Ishikawa (cell line): Measurements from ENCODE around the gene IKZF3.

Experiments
- CEBPB ChIP-seq: IDR thresholded peaks from 2 replicates; pipeline ENCODE4 v1.6.1; 2012
- CREB1 ChIP-seq: IDR thresholded peaks from 2 replicates; pipeline ENCODE4 v1.6.1; 2012; ENCODE audit warnings: low read depth
- EGR1 ChIP-seq: IDR thresholded peaks from 2 replicates; pipeline ENCODE4 v1.6.1; 2012
- EP300 ChIP-seq: IDR thresholded peaks from 2 replicates; pipeline ENCODE4 v1.6.1; 2012; ENCODE audit warnings: borderline replicate concordance
- FOXM1 ChIP-seq: IDR thresholded peaks from 2 replicates; pipeline ENCODE4 v1.6.1; 2012; ENCODE audit warnings: low read depth, borderline replicate concordance
- NFIC ChIP-seq: IDR thresholded peaks from 2 replicates; pipeline ENCODE4 v1.6.1; 2012
- RAD21 ChIP-seq: IDR thresholded peaks from 2 replicates; pipeline ENCODE4 v1.6.1; 2012; ENCODE audit warnings: low read depth
- TAF1 ChIP-seq: IDR thresholded peaks from 2 replicates; pipeline ENCODE4 v1.6.1; 2012; ENCODE audit warnings: low read depth, mild to moderate bottlenecking
- TCF12 ChIP-seq: IDR thresholded peaks from 2 replicates; pipeline ENCODE4 v1.6.1; 2012; ENCODE audit warnings: low read depth
- TEAD4 ChIP-seq: IDR thresholded peaks from 2 replicates; pipeline ENCODE4 v1.6.1; 2012
- USF1 ChIP-seq: IDR thresholded peaks from 2 replicates; pipeline ENCODE4 v1.6.1; 2012
- YY1 ChIP-seq: IDR thresholded peaks from 2 replicates; pipeline ENCODE4 v1.6.1; 2012; ENCODE audit warnings: low read depth
- ZBTB7A ChIP-seq: IDR thresholded peaks from 2 replicates; pipeline ENCODE4 v1.6.1; 2012; ENCODE audit warnings: low read depth
- TF ChIP-seq, protein P1 (sequence below): IDR thresholded peaks from 2 replicates; pipeline ENCODE4 v1.6.1; 2012
- TF ChIP-seq, protein P2 (sequence below): IDR thresholded peaks from 2 replicates; pipeline ENCODE4 v1.6.1; 2012; ENCODE audit warnings: low read depth, mild to moderate bottlenecking

Gene IKZF3

GRCh38 chr17:39804839-39805238, 59.3 kb downstream of the IKZF3 start:
- TF ChIP-seq NFIC (no peak), CREB1 (no peak), EP300 (no peak), CEBPB (no peak), TAF1 (no peak)
- TF ChIP-seq, protein P1, sequence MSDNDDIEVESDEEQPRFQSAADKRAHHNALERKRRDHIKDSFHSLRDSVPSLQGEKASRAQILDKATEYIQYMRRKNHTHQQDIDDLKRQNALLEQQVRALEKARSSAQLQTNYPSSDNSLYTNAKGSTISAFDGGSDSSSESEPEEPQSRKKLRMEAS: no peak

GRCh38 chr17:39801055-39801454, 63.1 kb downstream of the IKZF3 start:
- TF ChIP-seq RAD21 (no peak), TCF12 (no peak)

DNA sequence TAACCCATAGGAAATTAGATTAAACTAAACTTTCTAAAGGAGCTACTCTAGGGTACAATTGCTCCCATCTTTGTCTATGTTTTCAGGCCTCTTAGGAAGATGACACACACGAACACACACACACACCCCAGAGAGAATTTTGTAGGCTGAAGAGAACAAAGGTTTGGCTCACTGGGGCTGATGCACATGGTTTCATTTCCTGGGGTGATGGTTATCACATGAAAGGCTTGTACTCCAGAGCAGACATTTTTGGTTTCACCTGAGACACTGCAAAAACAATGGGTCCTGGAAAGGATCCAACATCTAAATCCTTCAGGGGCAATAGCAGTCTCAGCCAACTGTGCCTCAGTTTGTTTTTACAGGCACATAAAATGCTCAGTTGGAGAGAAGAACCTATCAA, 63.6 kb downstream of the IKZF3 start:
- TF ChIP-seq NFIC: peak; percentile 87
- TF ChIP-seq CREB1: no peak
- no peak for TF ChIP-seq CEBPB
- no peak for TF ChIP-seq TAF1
- TF ChIP-seq USF1: no peak
- no peak for TF ChIP-seq ZBTB7A
- peak; percentile 71 for TF ChIP-seq EP300
- peak; percentile 50 for TF ChIP-seq TEAD4
- peak; percentile 40; the same call in 1 of the 2 replicates for TF ChIP-seq YY1
- TF ChIP-seq TCF12: peak; percentile 66; the same call in 1 of the 2 replicates
- TF ChIP-seq, protein P1: peak; percentile 61
- TF ChIP-seq FOXM1: no peak
- TF ChIP-seq EGR1: no peak
- TF ChIP-seq RAD21: no peak; the same call in 1 of the 2 replicates
- TF ChIP-seq, protein P2, sequence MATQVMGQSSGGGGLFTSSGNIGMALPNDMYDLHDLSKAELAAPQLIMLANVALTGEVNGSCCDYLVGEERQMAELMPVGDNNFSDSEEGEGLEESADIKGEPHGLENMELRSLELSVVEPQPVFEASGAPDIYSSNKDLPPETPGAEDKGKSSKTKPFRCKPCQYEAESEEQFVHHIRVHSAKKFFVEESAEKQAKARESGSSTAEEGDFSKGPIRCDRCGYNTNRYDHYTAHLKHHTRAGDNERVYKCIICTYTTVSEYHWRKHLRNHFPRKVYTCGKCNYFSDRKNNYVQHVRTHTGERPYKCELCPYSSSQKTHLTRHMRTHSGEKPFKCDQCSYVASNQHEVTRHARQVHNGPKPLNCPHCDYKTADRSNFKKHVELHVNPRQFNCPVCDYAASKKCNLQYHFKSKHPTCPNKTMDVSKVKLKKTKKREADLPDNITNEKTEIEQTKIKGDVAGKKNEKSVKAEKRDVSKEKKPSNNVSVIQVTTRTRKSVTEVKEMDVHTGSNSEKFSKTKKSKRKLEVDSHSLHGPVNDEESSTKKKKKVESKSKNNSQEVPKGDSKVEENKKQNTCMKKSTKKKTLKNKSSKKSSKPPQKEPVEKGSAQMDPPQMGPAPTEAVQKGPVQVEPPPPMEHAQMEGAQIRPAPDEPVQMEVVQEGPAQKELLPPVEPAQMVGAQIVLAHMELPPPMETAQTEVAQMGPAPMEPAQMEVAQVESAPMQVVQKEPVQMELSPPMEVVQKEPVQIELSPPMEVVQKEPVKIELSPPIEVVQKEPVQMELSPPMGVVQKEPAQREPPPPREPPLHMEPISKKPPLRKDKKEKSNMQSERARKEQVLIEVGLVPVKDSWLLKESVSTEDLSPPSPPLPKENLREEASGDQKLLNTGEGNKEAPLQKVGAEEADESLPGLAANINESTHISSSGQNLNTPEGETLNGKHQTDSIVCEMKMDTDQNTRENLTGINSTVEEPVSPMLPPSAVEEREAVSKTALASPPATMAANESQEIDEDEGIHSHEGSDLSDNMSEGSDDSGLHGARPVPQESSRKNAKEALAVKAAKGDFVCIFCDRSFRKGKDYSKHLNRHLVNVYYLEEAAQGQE: no peak

GRCh38 chr17:39799395-39799794, 64.7 kb downstream of the IKZF3 start:
- TF ChIP-seq, protein P2: no peak
- TF ChIP-seq ZBTB7A (no peak), EP300 (no peak), FOXM1 (no peak), USF1 (no peak), NFIC (no peak), EGR1 (no peak), TAF1 (no peak), RAD21 (no peak), YY1 (no peak), CREB1 (no peak), CEBPB (no peak), TCF12 (no peak), TEAD4 (no peak)
- TF ChIP-seq, protein P1: no peak

DNA sequence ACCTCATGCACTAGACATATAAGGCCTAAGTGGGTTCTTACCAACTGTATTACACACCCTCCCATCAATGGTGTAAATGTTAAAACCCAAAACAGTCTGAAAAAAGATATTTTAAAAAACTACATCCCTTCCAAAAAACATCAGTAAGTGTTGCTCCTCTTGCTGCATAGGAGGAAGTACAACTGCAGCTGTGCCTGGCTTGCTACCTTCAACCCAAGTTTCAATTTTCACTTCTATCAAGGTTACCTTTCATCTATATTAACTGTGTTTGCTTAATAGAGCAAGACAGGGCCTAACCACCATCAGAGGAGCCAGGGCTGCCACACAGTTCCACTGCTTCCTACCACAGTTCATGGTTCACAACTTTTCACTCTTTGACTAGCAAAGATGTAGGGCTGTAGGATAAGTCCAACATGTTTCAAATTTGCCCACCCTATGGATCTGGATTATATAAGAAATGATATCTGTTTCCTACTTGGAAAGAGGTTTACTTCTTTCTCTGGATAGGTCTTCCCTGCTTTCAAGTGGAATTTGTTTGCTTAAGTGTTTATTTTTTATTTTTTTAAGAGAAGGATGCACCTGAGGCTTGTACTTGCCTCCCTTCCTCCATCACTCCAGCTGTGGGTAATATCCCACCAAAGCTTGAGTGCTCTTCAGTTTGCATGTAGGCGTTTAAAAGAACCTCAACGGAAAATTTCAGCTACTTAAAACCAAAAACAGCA, 69.7 kb downstream of the IKZF3 start:
- no peak for TF ChIP-seq YY1
- no peak for TF ChIP-seq ZBTB7A
- TF ChIP-seq CREB1: no peak
- TF ChIP-seq FOXM1: no peak
- no peak for TF ChIP-seq RAD21

GRCh38 chr17:39793301-39793872, 70.7 kb downstream of the IKZF3 start:
- no peak for TF ChIP-seq ZBTB7A
- no peak for TF ChIP-seq CEBPB
- TF ChIP-seq EP300: no peak
